ENCODE data around the gene ORAI3. TPM values are rescaled to one million over a fixed set of nuclear protein-coding genes. Genes with fewer than 3 reads are reported as not detected.

Gene ORAI3
- total RNA-seq, 2 experiments from 2014 or later: 18.4 to 19.0 TPM

- POLR2A ChIA-PET: no interaction called here
Observed at GRCh38 chr16:30983289-30983889, 34.5 kb downstream of the ORAI3 start.

DNA sequence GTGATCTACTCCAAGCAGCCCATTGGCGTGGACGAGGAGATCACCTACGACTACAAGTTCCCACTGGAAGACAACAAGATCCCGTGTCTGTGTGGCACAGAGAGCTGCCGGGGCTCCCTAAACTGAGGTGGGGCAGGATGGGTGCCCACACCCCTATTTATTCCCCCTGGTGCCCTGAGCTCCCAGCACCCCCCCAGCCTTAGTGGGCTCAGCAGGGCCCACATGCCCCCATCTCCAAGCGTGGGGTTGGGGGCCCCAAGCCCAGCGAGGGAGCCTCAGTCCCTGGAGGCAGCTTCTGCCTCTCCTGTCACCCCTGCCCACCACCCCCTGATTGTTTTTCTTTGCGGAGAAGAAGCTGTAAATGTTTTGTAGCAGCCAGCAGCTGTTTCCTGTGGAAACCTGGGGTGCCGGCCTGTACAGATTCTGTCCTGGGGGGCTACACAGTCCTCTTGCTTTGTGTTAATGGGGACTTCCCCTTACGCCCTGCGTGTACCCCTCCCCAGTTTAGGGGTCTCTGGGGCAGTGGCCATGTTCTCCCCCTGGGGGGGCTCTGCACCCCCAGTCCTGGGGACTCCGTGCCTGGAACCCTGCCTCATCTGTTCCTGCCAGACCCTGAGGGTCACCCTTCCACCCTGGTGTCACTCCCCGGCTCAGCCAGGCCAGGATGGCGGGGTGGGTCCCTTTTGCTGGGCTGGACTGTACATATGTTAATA, 35.2 kb downstream of the ORAI3 start:
- H3K36me3 Mint-ChIP-seq (ENCODE audit: low read depth): peaks cover 15% of the 10 kb centered on the region
- no peaks in the 10 kb centered on the region for H3K27me3 Mint-ChIP-seq
- peaks cover 9% of the 10 kb centered on the region for H3K4me1 Mint-ChIP-seq
- no peaks in the 10 kb centered on the region for H3K9me3 Mint-ChIP-seq
- H3K27ac Mint-ChIP-seq: no peak overlapping the region
- H3K4me3 Mint-ChIP-seq: no peak overlapping the region
- ChIA-PET CTCF (interaction anchor here (0.6 to 4.4 kb wide), 14 partner anchors 8 to 160 kb away, joined by 3 to 23 read pairs (median 4); no protein-coding TSS in a partner anchor), POLR2A (no interaction called here)
- no peak for DNase-seq

More at GRCh38 chr16:30983289-30983889, 34.5 kb downstream of the ORAI3 start:
- H3K27ac Mint-ChIP-seq: no peak overlapping the region
- peaks cover 19% of the 10 kb centered on the region for H3K36me3 Mint-ChIP-seq (ENCODE audit: low read depth)
- DNase-seq: no peak
- CTCF ChIA-PET: interaction anchor here (1.6 to 4.4 kb wide), 5 partner anchors 11 to 161 kb away, joined by 4 to 23 read pairs (median 7); no protein-coding TSS in a partner anchor
- H3K4me1 Mint-ChIP-seq: peaks cover 9% of the 10 kb centered on the region
- no peak overlapping the region for H3K4me3 Mint-ChIP-seq
- no peaks in the 10 kb centered on the region for H3K27me3 Mint-ChIP-seq
- no peaks in the 10 kb centered on the region for H3K9me3 Mint-ChIP-seq

DNA sequence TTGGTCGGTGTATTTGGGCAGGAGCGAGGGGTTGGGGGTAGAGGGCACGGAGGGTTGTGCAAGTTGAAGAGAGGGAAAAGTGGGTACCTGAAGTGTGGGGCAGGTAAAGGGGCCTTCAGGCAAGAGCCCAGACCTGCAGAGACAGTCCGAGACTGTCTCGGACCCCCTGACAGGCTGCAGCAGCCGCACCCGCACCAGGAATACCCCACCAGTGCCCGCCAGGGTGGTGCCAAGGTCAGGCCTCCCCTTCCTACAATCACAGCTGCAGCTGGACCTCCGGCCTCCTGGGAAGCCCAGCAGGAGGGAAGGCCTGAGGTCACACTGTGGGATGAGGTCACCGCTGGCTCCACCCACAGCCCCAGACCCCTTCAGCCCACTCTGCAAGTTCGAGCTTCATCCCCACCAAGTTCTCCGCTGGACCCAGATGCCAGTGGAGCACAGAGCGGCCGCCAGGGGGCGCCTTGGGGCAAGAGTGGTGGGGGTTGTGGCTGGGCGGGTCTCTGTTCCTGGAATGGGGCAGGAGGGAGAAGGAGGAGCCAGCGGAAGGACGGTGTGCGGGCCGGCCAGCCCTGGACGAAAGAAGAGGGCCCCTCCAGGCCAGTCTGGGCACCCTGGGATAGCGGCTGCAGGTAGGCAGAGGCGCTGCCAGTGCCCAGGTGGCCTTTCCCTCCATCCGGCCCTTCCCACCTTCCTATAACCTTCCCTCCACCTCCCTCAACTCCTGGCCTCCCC, 36.0 kb downstream of the ORAI3 start, which contains the start of gene HSD3B7:
HSD3B7 (plus strand) TSS at position 539 of the 732 bp plus-strand sequence. CDS start 452 bp downstream, outside the sequence.
- peak within 1 kb of the TSS; percentile 36 for H3K4me3 Mint-ChIP-seq
- H3K36me3 Mint-ChIP-seq (ENCODE audit: low read depth): peaks cover 15% of the 10 kb centered on the region
- H3K4me1 Mint-ChIP-seq: peaks cover 9% of the 10 kb centered on the region
- ChIA-PET CTCF (interaction anchor here (0.6 to 4.4 kb wide), 22 partner anchors 9 to 321 kb away, joined by 3 to 23 read pairs (median 4); partner anchors contain the start of gene VKORC1), POLR2A (interaction anchor here (0.5 kb wide), 1 partner anchor 192 kb away, joined by 3 read pairs; no protein-coding TSS in a partner anchor)
- H3K27me3 Mint-ChIP-seq: no peaks in the 10 kb centered on the region
- peak within 1 kb of the TSS; percentile 54 for H3K27ac Mint-ChIP-seq
- H3K9me3 Mint-ChIP-seq: no peaks in the 10 kb centered on the region
- DNase-seq: peak; percentile 83

GRCh38 chr16:30985401-30986128, 36.7 kb downstream of the ORAI3 start:
- no peaks in the 10 kb centered on the region for H3K9me3 Mint-ChIP-seq
- H3K36me3 Mint-ChIP-seq (ENCODE audit: low read depth): peaks cover 12% of the 10 kb centered on the region
- H3K27ac Mint-ChIP-seq: peak overlapping the region; percentile 54
- POLR2A ChIA-PET: interaction anchor here (0.5 kb wide), 1 partner anchor 191 kb away, joined by 3 read pairs; no protein-coding TSS in a partner anchor
- peak overlapping the region; percentile 36 for H3K4me3 Mint-ChIP-seq
- H3K4me1 Mint-ChIP-seq: peaks cover 9% of the 10 kb centered on the region
- DNase-seq: no peak
- CTCF ChIA-PET: interaction anchor here (0.5 to 4.4 kb wide), 26 partner anchors 8 to 320 kb away, joined by 3 to 23 read pairs (median 3); partner anchors contain the start of gene VKORC1
- no peaks in the 10 kb centered on the region for H3K27me3 Mint-ChIP-seq

DNA sequence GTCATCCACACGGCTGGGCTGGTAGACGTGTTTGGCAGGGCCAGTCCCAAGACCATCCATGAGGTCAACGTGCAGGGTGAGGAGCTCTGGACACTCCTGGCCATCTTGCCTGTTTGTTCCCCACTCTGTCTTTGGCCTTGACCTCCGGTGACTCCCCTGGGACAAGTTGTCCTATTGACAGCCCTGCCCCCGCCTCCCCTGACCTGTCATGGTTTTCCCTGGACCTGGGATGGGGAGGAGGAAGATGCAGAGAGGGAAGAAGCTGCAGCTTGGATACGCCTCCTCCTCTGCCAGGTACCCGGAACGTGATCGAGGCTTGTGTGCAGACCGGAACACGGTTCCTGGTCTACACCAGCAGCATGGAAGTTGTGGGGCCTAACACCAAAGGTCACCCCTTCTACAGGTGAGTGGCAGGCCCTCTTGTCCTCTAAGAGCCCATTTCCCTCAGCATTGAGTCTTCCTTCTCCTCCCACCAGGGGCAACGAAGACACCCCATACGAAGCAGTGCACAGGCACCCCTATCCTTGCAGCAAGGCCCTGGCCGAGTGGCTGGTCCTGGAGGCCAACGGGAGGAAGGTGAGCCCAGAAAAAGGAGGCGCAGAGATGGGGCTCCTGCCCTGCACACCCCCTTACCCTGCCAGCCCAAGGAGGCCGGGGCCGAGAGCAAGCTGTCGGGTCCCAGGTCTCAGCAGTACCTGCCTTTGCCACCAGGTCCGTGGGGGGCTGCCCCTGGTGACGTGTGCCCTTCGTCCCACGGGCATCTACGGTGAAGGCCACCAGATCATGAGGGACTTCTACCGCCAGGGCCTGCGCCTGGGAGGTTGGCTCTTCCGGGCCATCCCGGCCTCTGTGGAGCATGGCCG, 37.5 kb downstream of the ORAI3 start:
- ChIA-PET CTCF (interaction anchor here (0.5 to 4.4 kb wide), 21 partner anchors 8 to 171 kb away, joined by 3 to 23 read pairs (median 3); partner anchors contain the start of gene VKORC1), POLR2A (no interaction called here)
- Mint-ChIP-seq H3K4me1 (peaks cover 9% of the 10 kb centered on the region), H3K9me3 (no peaks in the 10 kb centered on the region), H3K4me3 (no peak overlapping the region), H3K36me3 (ENCODE audit: low read depth) (peaks cover 6% of the 10 kb centered on the region), H3K27me3 (no peaks in the 10 kb centered on the region), H3K27ac (peak overlapping the region; percentile 71)
- no peak for DNase-seq

GRCh38 chr16:30987581-30988190, 38.8 kb downstream of the ORAI3 start:
- Mint-ChIP-seq H3K27me3 (no peaks in the 10 kb centered on the region), H3K4me1 (peaks cover 15% of the 10 kb centered on the region), H3K36me3 (ENCODE audit: low read depth) (peaks cover 3% of the 10 kb centered on the region), H3K4me3 (no peak overlapping the region), H3K27ac (no peak overlapping the region), H3K9me3 (no peaks in the 10 kb centered on the region)
- DNase-seq: no peak
- ChIA-PET POLR2A (interaction anchor here (0.6 kb wide), 1 partner anchor 13 kb away, joined by 3 read pairs; no protein-coding TSS in a partner anchor), CTCF (interaction anchor here (1.0 to 2.1 kb wide), 3 partner anchors 11 to 86 kb away, joined by 3 to 4 read pairs (median 3); partner anchors contain the start of genes ZNF646 and ZNF668)

DNA sequence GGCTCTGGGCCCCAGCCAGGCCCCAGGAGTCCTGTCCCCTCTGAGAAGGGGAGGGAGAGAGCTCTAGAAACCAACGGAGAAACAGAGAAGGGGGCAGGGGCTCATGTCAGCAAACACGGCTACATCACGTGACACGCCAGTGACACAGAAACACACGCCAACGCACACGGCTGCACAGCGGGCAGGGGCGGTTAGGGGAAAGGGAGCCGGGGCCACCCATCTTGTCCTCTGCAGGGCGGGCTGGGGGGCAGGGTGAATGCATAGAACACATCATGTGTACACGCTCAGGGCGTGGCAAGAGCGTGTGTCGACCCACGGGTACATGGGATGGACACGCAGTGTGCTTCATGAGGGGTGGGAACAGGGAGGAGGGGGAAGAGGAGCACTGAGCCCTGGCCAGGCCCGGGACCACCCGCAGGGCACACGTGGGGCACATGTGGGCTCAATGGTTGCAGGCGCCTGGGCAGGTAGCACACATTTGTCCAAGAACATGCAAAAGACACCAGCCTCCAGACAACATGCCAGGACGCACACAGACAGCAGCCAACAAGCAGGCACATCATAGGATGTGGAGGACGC, 40.7 kb downstream of the ORAI3 start:
- H3K27ac Mint-ChIP-seq: no peak overlapping the region
- CTCF ChIA-PET: no interaction called here
- no peaks in the 10 kb centered on the region for H3K27me3 Mint-ChIP-seq
- POLR2A ChIA-PET: no interaction called here
- DNase-seq: no peak
- peaks cover 19% of the 10 kb centered on the region for H3K4me1 Mint-ChIP-seq
- no peak overlapping the region for H3K4me3 Mint-ChIP-seq
- no peaks in the 10 kb centered on the region for H3K9me3 Mint-ChIP-seq
- peaks cover 1% of the 10 kb centered on the region for H3K36me3 Mint-ChIP-seq (ENCODE audit: low read depth)

GRCh38 chr16:30990105-30990504, 41.2 kb downstream of the ORAI3 start:
- no peak for DNase-seq
- peaks cover 1% of the 10 kb centered on the region for H3K36me3 Mint-ChIP-seq (ENCODE audit: low read depth)
- POLR2A ChIA-PET: no interaction called here
- H3K27me3 Mint-ChIP-seq: no peaks in the 10 kb centered on the region
- CTCF ChIA-PET: no interaction called here
- H3K4me3 Mint-ChIP-seq: no peak overlapping the region
- H3K4me1 Mint-ChIP-seq: peaks cover 19% of the 10 kb centered on the region
- no peak overlapping the region for H3K27ac Mint-ChIP-seq
- no peaks in the 10 kb centered on the region for H3K9me3 Mint-ChIP-seq

- no peak for DNase-seq
- Mint-ChIP-seq H3K27me3 (no peaks in the 10 kb centered on the region), H3K36me3 (ENCODE audit: low read depth) (peaks cover 1% of the 10 kb centered on the region), H3K9me3 (no peaks in the 10 kb centered on the region), H3K4me1 (peaks cover 20% of the 10 kb centered on the region), H3K4me3 (no peak overlapping the region), H3K27ac (no peak overlapping the region)
- ChIA-PET CTCF (no interaction called here), POLR2A (interaction anchor here (0.5 kb wide), 1 partner anchor 132 kb away, joined by 3 read pairs; no protein-coding TSS in a partner anchor)
Observed at GRCh38 chr16:30991052-30991451, 42.2 kb downstream of the ORAI3 start.

DNA sequence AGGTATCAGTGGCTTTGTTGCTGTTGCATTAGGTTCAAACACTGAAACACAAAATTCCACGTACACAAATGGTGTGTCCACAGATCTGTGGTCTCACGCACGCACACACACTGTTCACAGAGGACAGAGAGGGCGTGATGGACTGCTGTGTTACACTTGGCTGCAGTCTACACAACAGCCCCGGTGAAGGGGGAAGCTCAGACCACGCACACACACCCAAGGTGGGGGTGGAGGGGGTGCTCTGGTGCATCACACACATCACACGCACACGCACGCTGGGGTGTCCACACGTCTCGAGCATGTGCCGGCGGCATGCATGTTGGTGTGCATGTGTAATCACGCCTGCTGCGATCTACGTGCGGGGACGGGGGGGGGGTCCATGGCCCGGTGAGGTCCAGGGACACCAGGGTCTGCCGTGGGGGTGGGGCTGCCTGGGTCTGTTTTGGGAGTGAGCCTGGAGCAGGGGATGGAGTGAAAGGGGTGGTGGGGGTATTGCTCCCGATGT, 43.5 kb downstream of the ORAI3 start:
- CTCF ChIA-PET: interaction anchor here (1.1 to 3.1 kb wide), 2 partner anchors 7 to 150 kb away, joined by 4 to 16 read pairs; partner anchors contain the start of gene HSD3B7
- no peak for DNase-seq
- H3K27me3 Mint-ChIP-seq: no peaks in the 10 kb centered on the region
- H3K4me3 Mint-ChIP-seq: no peak overlapping the region
- H3K36me3 Mint-ChIP-seq (ENCODE audit: low read depth): no peaks in the 10 kb centered on the region
- no peak overlapping the region for H3K27ac Mint-ChIP-seq
- peaks cover 25% of the 10 kb centered on the region for H3K4me1 Mint-ChIP-seq
- H3K9me3 Mint-ChIP-seq: no peaks in the 10 kb centered on the region
- POLR2A ChIA-PET: no interaction called here
